ENCODE measurements around the gene HMGXB3. TPM values are rescaled to one million over a fixed set of nuclear protein-coding genes. Genes with fewer than 3 reads are reported as not detected.

Gene HMGXB3
- total and polyA plus RNA-seq, 7 donors = 3.6 to 28.8 (median 19.3) TPM

GRCh38 chr5:149966946-149967345 lies 33.6 kb upstream of the HMGXB3 start:
- WGBS, 2 donors = 21 to 69% methylated on average over 3 of the region's 3 CpGs
- H3K4me3 ChIP-seq = no peak overlapping the region
- TF ChIP-seq POLR2AphosphoS5 (IDR thresholded peaks at IDR 0.05) = no peak
- TF ChIP-seq POLR2A (IDR thresholded peaks at IDR 0.05) = no peak
- no peak for TF ChIP-seq CTCF (IDR thresholded peaks at IDR 0.05)
- TF ChIP-seq EP300 (IDR thresholded peaks at IDR 0.05) = no peak
- H3K36me3 ChIP-seq = no peaks in the 10 kb centered on the region
- H3K4me1 ChIP-seq = peaks cover 0 to under 1% (median 0%) of the 10 kb centered on the region in 4 donors
- H3K9me3 ChIP-seq = no peaks in the 10 kb centered on the region
- H3K27me3 ChIP-seq = no peaks in the 10 kb centered on the region
- no peak for DNase-seq
- intact Hi-C loops (cut with DNase I) = no loop called here
- H3K27ac ChIP-seq = no peak overlapping the region

GRCh38 chr5:149969181-149969930 lies 31.2 kb upstream of the HMGXB3 start:
- Histone ChIP-seq H3K4me1 (no peaks in the 10 kb centered on the region), H3K27ac (no peak overlapping the region), H3K4me3 (no peak overlapping the region), H3K36me3 (no peaks in the 10 kb centered on the region), H3K27me3 (no peaks in the 10 kb centered on the region), H3K9me3 (no peaks in the 10 kb centered on the region)
- WGBS, 2 donors = 83 to 90% methylated on average over 4 of the region's 4 CpGs
- no peak for DNase-seq
- intact Hi-C loops (cut with DNase I) = no loop called here
- no peak for TF ChIP-seq POLR2AphosphoS5 (IDR thresholded peaks at IDR 0.05)
- no peak for TF ChIP-seq EP300 (IDR thresholded peaks at IDR 0.05)
- no peak for TF ChIP-seq POLR2A (IDR thresholded peaks at IDR 0.05)
- no peak for TF ChIP-seq CTCF (IDR thresholded peaks at IDR 0.05)

GRCh38 chr5:149975409-149975808 lies 25.1 kb upstream of the HMGXB3 start:
- DNase-seq = no peak
- intact Hi-C loops (cut with DNase I) = no loop called here
- H3K9me3 ChIP-seq = no peaks in the 10 kb centered on the region
- H3K27ac ChIP-seq = no peak overlapping the region
- peaks cover 0 to 20% (median 7%) of the 10 kb centered on the region in 4 donors for H3K36me3 ChIP-seq
- no peak overlapping the region for H3K4me3 ChIP-seq
- TF ChIP-seq CTCF (IDR thresholded peaks at IDR 0.05) (no peak), POLR2AphosphoS5 (IDR thresholded peaks at IDR 0.05) (no peak)
- 55 to 64% methylated on average over 2 of the region's 2 CpGs for WGBS, 2 donors
- no peaks in the 10 kb centered on the region for H3K27me3 ChIP-seq
- H3K4me1 ChIP-seq = peaks cover 0 to under 1% (median 0%) of the 10 kb centered on the region in 4 donors

- DNase-seq = no peak
- Histone ChIP-seq H3K27me3 (no peaks in the 10 kb centered on the region), H3K9me3 (no peaks in the 10 kb centered on the region), H3K4me3 (no peak overlapping the region), H3K27ac (no peak overlapping the region), H3K36me3 (peaks cover 0 to 24% (median 7%) of the 10 kb centered on the region in 4 donors), H3K4me1 (peaks cover 0 to 10% (median 8%) of the 10 kb centered on the region in 4 donors)
- TF ChIP-seq POLR2AphosphoS5 (IDR thresholded peaks at IDR 0.05) (no peak), POLR2A (IDR thresholded peaks at IDR 0.05) (no peak), CTCF (IDR thresholded peaks at IDR 0.05) (no peak)
- intact Hi-C loops (cut with DNase I) = no loop called here
- WGBS, 2 donors = 19 to 76% methylated on average over 1 of the region's 1 CpG
These were observed 20.6 kb upstream of the HMGXB3 start for GRCh38 chr5:149979896-149980295.

GRCh38 chr5:149981206-149981605 lies 19.3 kb upstream of the HMGXB3 start:
- Histone ChIP-seq H3K9me3 (no peaks in the 10 kb centered on the region), H3K36me3 (peaks cover 0 to 24% (median 7%) of the 10 kb centered on the region in 4 donors), H3K27ac (peak overlapping the region in 3 of 4 donors; percentile 2 to 56 (median 14)), H3K4me3 (no peak overlapping the region), H3K27me3 (no peaks in the 10 kb centered on the region), H3K4me1 (peaks cover 0 to 10% (median 8%) of the 10 kb centered on the region in 4 donors)
- no peak for DNase-seq
- intact Hi-C loops (cut with DNase I) = no loop called here
- 87 to 88% methylated on average over 3 of the region's 3 CpGs for WGBS, 2 donors
- peak in 1 of 4 donors; percentile 11 for TF ChIP-seq EP300 (IDR thresholded peaks at IDR 0.05)
- TF ChIP-seq POLR2A (IDR thresholded peaks at IDR 0.05) = no peak
- TF ChIP-seq POLR2AphosphoS5 (IDR thresholded peaks at IDR 0.05) = peak; percentile 13 to 77 (median 45)
- TF ChIP-seq CTCF (IDR thresholded peaks at IDR 0.05) = no peak

Measured in sigmoid colon (tissue), 7 donors.